ENCODE measurements around the gene PDE8B.

PDE8B gene

DNA sequence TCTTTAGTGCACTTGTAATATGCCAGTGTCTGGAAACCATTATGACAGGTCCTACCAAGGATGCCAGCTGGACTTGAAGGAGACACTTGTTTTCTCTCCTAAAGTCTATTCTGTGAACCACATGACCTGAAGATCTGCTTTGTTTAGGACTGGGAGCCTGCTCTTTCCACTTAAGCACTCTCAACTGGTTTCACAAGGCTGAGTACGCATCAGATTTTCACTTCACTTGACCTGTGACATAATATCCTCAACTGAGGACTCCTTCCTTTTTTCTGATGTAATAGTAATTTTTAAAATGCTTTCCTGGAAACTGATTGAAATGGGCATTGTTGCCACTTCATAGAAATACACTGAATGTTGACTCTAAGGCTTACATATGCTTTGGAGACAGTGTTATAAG lies 52.2 kb downstream of the PDE8B start:
- in situ Hi-C loops (cut with HindIII; ENCODE audit: low pct_ligation_motif_present, low pct_unique_long_range_greater_than_20kb, low sequenced_read_pairs), result no loop called here
- DNase-seq, result no peak

DNA sequence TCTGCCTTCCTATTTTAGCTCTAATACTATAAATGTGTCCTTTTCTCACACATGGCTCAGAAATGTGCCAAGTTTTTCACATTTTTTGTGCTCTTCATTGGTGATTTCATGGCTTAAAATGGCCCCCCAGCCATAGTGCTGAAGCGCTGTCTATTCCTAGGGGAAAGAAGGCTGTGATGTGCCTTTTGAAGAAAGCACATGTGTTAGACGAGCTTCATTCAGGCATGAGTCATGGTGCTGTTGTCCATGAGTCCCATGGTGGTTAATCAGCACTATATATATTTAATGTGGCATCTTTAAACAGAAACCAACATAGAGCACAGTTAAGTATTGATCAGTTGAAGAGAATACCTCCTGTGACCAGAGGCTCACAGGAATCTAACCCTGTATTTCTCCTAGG lies 55.8 kb downstream of the PDE8B start:
- no peak for DNase-seq

DNA sequence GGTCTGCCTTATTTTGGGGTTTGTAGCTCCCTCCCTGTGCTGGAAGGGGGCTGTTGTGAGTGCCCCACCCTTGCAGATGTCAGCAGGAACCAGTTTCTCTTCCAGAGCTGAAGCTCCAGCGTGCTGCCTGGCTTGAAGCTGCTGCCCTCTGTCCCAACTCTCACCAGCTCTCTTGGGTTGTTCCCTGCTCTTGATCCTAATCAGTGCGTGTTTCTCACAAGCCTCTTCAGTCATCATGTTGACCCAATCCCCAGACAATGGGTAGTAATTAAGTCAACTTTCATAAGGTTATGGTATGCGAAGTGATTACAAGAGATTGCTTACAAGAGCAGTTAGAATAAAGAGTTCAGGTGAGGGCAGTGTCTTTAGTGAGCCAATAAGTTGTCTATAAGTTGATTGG lies 57.0 kb downstream of the PDE8B start:
- DNase-seq, result no peak
- in situ Hi-C loops (cut with HindIII; ENCODE audit: low pct_ligation_motif_present, low pct_unique_long_range_greater_than_20kb, low sequenced_read_pairs), result no loop called here

More for the DNA sequence above, 55.8 kb downstream of the PDE8B start:
- in situ Hi-C loops (cut with HindIII; ENCODE audit: low pct_ligation_motif_present, low pct_unique_long_range_greater_than_20kb, low sequenced_read_pairs), result no loop called here

DNA sequence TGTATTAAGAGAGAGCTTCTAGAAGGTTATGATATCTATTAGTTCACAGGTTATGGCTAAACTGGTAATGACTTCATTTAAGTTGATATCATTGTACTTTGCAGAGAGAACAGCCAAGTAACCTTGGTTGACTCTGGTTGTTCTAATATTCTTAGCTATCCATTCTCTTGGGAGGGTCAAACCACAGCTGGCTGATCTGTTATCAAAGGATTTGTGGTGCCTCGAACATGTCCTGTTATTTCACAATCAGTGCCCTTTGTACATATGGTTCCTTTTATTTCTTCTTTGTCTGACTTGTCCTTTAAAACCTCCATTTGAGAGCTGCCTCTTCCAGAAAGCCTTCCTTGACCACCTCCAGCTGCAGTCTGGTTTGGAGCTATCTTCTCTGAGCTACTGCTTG lies 61.7 kb downstream of the PDE8B start:
- in situ Hi-C loops (cut with HindIII; ENCODE audit: low pct_ligation_motif_present, low pct_unique_long_range_greater_than_20kb, low sequenced_read_pairs), result no loop called here
- DNase-seq, result no peak

DNA sequence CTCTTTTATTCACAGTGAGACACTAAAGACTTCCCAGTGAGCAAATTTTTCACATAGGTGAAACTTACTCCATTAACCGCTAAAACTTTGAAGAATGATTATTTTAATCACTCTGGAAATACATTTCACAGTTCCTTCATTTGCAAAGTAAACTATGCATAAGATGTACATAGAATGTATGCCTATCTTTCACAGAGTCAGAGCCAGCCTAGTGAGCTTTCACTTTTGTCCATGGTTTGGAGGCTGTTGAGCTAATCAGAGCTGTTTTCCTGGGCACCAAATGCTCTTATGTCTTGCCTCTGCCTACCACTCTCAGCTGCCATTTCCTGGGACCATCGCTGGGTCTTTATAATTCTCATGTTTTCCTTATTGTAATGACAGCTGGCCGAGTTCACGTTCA lies 67.3 kb downstream of the PDE8B start:
- no peak for DNase-seq
- in situ Hi-C loops (cut with HindIII; ENCODE audit: low pct_ligation_motif_present, low pct_unique_long_range_greater_than_20kb, low sequenced_read_pairs), result no loop called here

DNA sequence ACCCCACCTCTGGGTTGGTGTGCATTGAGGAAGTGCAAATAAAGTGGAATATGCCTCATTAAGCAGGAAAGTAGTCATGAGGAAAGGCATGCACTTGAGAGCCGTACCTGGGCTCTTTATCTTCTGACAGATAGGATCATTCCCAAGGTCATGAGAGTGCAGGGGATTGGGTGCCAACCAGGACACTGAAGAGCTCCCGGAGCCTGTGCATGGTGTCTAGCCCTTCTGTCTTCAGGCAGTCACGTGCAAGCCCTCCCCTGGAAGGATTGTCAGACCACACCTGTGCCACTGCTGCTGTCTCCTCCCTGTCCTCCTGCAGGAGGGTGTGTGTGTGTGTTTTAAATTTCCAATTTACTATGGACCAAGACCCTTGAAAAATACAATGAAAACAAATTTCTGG lies 69.6 kb downstream of the PDE8B start:
- DNase-seq, result no peak
- in situ Hi-C loops (cut with HindIII; ENCODE audit: low pct_ligation_motif_present, low pct_unique_long_range_greater_than_20kb, low sequenced_read_pairs), result no loop called here

DNA sequence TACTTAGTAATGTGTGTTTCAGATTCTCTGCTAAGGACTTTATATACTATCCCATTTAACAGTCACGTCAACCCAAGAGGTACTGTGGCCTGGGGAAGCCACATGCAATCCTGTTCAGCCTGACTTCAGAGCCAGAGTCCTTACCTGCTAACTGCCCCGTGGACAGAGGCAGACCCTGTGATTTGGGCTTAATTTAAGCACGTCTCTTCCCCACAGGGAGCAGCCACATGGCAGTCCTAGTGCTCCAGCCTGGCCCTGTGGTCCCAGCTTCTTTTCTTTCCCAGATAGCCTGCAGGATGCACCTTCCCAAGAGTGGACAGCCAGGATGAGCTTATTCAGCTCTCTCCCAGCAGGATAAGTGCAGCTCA lies 71.5 kb downstream of the PDE8B start:
- in situ Hi-C loops (cut with HindIII; ENCODE audit: low pct_ligation_motif_present, low pct_unique_long_range_greater_than_20kb, low sequenced_read_pairs), result no loop called here
- DNase-seq, result no peak

DNA sequence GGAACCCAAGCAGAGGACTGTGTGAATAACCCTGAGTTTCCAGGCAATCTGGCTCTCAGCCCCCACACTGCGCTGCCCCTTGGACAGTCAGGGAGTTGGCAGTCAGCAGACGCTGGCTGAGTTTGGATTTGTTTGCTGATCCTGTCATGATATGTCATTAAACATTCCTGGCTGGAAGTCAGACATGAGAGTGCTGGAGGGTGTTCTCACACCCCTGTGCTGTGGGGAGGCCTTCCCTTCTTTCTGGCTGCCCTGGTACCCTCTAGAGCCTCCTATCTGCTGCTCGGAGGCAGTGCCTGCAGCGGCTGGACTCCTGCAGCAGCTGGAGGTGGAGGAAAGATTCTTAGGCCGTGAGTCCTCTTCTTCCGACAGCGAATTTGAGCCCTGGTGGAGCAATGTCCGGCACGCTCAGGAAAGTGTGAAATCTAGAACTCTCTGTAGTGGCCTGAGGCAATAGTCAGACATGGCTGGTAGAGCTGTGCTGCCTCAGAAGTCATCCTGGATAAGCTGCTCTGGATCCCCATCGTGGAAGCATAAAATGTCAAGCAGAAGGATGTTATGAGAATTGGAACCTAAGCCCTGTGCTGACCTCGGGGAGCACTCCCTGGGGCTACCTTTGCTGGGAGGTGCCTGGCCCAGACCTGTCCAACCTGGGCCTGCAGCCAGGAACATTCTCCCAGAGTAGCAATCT lies 72.0 kb downstream of the PDE8B start:
- in situ Hi-C loops (cut with HindIII; ENCODE audit: low pct_ligation_motif_present, low pct_unique_long_range_greater_than_20kb, low sequenced_read_pairs), result no loop called here
- no peak for DNase-seq

DNA sequence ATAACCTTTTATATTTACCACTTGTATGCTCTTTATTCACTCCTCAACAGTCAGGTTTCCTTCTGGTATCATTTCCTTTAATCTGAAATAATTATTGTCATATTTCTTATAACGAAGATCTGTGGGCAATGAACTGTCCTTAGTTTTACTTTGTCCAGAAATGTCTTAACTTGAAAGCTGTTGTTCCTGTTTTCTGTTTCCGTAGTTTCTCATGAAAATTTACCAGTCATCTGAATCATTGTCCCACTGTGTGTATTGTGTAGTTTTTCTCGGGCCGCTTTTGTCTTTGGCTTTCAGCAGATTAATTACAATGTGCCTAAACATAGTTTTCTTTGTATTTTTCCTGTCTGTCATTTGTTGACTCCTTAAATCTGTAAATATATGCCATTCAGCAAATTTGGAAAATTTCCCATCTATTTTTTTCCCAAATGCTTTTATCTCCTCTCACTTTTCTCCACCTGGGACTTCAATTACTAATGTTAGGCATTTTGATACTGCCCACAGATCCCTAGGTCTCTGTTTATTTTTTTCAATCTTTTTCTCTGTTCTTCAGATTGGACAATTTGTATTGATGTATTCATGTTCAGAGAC lies 74.9 kb downstream of the PDE8B start:
- in situ Hi-C loops (cut with HindIII; ENCODE audit: low pct_ligation_motif_present, low pct_unique_long_range_greater_than_20kb, low sequenced_read_pairs), result no loop called here

DNA sequence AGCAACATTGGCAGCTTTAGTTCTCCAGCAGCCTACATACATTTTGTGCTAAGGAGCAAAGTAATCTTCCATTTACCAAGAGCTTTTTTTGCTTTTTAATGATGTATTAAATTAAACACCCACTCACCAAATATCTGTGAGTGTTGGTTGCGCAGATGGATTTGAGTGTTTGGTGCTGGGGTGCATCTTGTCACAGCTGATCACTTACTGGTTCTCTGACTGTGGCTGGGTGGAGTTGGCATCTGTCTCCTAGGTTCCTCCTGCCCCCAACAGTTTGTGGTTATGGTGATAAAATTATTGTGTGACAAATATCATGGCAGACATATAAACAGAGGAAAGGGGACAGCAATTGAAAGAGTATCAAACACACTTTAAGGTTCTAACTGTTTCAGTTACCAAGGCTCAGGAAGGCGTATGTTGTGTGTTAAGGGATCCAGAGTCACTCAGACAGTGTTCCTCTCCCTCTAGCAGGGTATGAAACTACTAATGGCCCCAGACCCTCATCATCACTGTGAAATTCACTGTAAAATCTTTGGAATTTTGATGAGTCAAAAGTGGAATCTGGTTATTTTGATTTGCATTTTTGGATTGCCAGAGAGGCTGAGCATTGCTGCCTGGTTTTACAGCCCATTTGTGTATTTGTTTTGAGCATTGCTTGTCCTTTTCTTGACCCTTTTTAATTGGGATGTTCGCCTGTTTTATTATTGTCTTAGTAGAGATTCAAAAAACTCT lies 81.7 kb downstream of the PDE8B start:
- in situ Hi-C loops (cut with HindIII; ENCODE audit: low pct_ligation_motif_present, low pct_unique_long_range_greater_than_20kb, low sequenced_read_pairs), result no loop called here

More for the DNA sequence above, 74.9 kb downstream of the PDE8B start:
- DNase-seq, result no peak

DNA sequence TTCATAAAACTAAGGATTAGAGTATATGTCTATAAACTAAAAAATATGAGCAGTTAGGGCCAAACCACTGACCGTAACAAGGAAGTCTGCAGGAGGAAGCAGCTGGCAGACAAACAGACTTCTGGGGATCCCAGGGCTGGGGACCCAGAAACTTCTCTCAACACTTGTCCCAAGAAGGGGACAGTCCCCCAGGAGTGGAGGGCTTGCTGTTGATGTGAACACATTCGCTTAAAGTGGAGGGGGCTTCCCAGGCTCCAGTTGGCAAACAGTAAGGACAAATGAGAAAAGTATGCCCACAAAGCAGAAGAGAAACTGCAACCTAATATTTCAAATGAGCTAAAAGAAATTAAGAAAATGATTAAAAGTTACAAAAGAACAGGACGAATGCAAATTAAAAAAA lies 83.7 kb downstream of the PDE8B start:
- in situ Hi-C loops (cut with HindIII; ENCODE audit: low pct_ligation_motif_present, low pct_unique_long_range_greater_than_20kb, low sequenced_read_pairs), result no loop called here
- DNase-seq, result no peak

More for the DNA sequence above, 81.7 kb downstream of the PDE8B start:
- DNase-seq, result no peak

DNA sequence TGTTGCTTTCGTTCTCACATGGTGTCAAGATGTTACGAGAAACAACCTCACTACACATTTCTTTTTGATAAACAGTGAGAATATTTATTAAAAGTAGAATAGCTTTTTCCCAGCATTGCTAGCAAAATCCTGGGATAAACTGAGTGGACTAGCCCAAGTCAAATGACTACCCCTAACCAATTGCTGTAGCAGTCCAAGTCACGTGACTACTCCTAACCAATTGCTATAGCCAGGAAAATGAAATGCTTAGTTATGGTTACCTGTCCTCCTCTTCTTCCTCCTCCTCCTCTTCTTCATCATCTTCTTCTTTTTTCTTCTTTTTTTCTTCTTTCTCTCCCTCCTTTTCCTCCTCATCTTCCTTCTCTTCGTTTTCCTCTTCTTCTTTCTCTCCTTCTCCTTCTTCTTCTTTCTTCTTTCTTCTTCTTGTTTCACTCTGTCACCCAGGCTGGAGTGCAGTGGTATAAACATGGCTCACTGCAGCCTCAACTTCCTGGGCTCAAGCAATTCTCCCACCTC lies 85.4 kb downstream of the PDE8B start:
- in situ Hi-C loops (cut with HindIII; ENCODE audit: low pct_ligation_motif_present, low pct_unique_long_range_greater_than_20kb, low sequenced_read_pairs), result no loop called here
- no peak for DNase-seq

DNA sequence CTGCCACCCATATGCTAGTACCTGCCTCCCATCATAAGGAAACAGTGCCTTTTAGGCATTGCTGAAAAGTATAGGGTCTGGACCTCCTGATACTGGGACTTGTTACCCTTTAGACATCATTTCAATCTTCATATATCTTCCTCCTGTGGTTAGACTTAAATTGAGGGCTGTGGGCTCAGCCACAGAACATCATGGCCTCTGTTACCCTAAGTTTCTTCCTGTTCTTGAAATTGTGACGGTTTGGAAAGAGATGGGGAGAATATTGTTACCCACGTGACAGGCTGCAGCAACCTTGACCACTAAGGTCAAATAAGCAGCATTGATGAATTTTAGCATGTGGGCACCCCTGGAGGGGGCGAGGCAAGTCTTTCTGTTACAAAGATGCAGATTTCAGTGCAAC lies 87.7 kb downstream of the PDE8B start:
- DNase-seq, result no peak
- in situ Hi-C loops (cut with HindIII; ENCODE audit: low pct_ligation_motif_present, low pct_unique_long_range_greater_than_20kb, low sequenced_read_pairs), result no loop called here

DNA sequence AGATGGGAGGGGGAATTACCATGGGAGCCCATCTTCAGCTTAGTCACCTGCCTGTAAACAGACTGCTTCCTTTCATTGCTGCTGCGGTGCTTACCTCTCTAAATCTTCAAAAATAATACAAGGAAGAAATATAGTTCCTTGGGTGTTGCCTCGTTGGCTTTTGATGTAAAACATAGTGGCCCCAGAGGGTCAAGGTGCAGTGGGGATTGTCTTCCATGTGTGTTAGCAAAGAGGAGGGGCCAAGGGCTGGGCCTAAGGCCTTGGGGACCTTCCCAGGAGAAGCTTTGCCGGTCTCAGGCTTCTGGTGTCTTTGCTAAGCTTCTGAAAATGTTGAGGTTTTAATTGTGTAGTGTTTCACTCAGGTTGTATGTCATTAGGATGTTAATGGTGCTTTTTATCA lies 90.0 kb downstream of the PDE8B start:
- DNase-seq, result no peak
- in situ Hi-C loops (cut with HindIII; ENCODE audit: low pct_ligation_motif_present, low pct_unique_long_range_greater_than_20kb, low sequenced_read_pairs), result no loop called here

DNA sequence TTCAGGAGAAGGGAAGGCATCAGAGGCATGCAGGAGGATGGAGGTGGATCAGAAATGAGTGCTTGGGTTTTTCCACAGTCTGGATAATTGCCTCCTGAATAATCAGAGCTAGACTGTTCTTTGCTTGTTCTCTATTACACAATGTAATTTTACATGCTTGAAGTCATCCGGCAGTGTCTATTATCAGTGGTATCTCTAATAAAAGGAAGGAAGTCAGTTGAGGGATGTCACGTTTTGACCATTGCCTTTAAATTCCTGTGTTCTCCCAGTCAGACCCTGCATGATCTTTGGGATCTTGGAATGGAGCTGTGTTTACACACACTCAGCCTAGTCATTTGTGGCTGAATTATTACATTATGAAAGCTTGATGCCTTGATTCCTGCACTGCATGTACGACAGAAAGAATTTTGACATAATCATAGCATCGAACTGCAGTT lies 91.0 kb downstream of the PDE8B start:
- no peak for DNase-seq
- in situ Hi-C loops (cut with HindIII; ENCODE audit: low pct_ligation_motif_present, low pct_unique_long_range_greater_than_20kb, low sequenced_read_pairs), result no loop called here

DNA sequence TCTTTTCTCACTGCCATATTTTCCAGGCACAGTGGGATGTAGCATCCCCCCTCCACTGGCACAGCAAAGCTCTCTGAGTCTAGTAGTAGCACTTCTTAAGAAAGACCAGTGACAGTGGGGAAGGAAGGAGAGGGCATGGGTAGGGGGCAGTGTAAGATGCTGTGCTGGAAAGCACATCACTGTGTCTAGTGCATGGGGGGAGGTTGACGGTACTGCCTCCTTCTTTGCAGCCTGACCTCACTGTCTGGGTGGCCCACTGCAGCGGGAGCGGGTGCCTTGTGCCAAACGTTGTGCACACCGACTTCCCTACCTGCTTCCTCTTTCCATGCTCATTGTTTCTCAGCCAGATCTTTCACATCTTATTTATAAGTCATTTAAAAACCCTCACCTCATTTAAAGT lies 91.8 kb downstream of the PDE8B start:
- DNase-seq, result no peak
- in situ Hi-C loops (cut with HindIII; ENCODE audit: low pct_ligation_motif_present, low pct_unique_long_range_greater_than_20kb, low sequenced_read_pairs), result no loop called here

DNA sequence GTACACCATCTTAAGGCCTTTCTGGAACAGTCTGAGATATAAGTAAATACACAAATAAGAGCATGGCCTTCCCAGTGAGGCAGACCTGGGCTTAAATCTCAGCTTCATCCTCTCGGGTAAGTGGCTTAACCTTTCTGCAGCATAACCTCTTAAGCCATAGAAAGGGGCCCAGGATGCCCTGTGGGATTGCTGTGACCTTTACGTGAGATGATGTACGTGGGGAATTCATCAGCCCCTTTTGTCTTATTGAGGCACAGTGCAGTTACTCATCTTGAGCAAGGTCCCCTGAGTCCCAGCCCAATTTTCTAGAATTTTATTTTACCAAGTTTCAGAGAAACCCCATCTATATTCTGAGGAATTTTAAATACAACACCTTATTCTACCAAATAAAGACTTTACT lies 92.2 kb downstream of the PDE8B start:
- in situ Hi-C loops (cut with HindIII; ENCODE audit: low pct_ligation_motif_present, low pct_unique_long_range_greater_than_20kb, low sequenced_read_pairs), result no loop called here

DNA sequence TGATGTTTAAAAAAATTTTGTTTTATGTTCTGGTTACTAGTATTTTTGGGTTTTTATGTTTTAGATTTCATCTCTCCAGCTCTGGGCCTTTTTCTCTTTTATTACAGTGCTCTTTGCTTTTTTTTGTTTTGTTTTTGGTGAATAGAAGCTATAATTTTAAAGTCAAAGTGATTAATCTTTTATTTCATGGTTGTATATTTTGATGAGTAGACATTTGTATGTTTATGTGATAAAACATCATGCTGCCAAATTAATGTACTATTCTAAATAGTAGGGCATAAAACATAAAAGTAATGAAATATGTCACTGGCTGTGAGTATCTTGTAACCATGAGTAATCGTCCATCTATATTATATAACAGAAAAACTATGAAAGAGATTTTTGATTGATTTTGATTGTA lies 93.9 kb downstream of the PDE8B start:
- in situ Hi-C loops (cut with HindIII; ENCODE audit: low pct_ligation_motif_present, low pct_unique_long_range_greater_than_20kb, low sequenced_read_pairs), result no loop called here
- DNase-seq, result no peak

More for the DNA sequence above, 92.2 kb downstream of the PDE8B start:
- DNase-seq, result no peak

DNA sequence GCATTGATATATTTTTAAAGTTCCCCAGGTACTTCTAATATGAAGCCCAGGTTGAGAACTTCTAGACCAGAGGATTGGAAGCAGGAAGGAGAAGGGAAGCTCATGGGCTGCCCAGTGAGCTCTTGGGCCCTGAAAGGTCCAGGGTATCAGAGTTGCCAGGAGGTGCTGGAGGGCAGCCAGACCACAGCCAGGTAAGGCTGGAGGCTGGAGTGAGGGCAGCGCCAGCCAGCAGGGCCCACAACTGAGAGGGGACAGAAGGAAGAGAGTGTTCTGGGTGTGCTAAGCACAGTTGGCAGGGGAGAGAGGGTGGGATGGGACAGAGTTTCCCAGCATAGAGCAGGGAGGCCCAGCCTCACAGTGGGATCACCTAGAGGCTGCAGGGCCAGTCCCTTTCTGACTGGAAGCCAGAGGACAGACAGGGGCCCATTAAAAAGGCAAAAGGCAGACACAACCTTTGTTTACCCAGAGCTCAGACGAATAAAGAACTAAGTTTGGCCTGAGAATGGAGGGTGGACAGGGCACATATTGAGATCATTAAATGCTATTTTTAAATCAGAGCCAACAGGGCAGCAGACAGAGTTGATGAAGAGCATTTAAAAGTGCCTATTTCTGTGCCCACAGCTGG lies 94.9 kb downstream of the PDE8B start:
- in situ Hi-C loops (cut with HindIII; ENCODE audit: low pct_ligation_motif_present, low pct_unique_long_range_greater_than_20kb, low sequenced_read_pairs), result no loop called here
- DNase-seq, result no peak
